Lower lobe of right lung (tissue), 2 donors: ENCODE measurements around the gene DTNB. TPM values are rescaled to one million over a fixed set of nuclear protein-coding genes. Genes with fewer than 3 reads are reported as not detected.
"Not testable (repeated sequence)": the region's sequence is repeated elsewhere in the genome, so short reads cannot be mapped to it uniquely, and the experiment has no call there.

Source experiments
- ATAC-seq, 2 donors: fragments of 200-7000 bp; cut with Tn5 transposase; one replicate each; pipeline ENCODE4 v1.9.1; 2020 to 2022; ENCODE audit warnings: mild to moderate bottlenecking in 2 of 2, moderate library complexity in 2 of 2
- DNase-seq: peaks from one replicate; pipeline ENCODE4 v3.0.0-alpha.2; 2020
- H3K27ac ChIP-seq: fragments of 200-600 bp; one replicate; pipeline ENCODE4 v1.8.0; 2022
- H3K27me3 ChIP-seq: fragments of 200-600 bp; one replicate; pipeline ENCODE4 v1.8.0; 2022; ENCODE audit warnings: low read depth
- H3K36me3 ChIP-seq: fragments of 200-600 bp; one replicate; pipeline ENCODE4 v1.8.0; 2022; ENCODE audit warnings: mild to moderate bottlenecking
- H3K4me1 ChIP-seq: fragments of 200-600 bp; one replicate; pipeline ENCODE4 v1.8.0; 2022
- H3K4me3 ChIP-seq: fragments of 200-600 bp; one replicate; pipeline ENCODE4 v1.8.0; 2022; ENCODE audit warnings: mild to moderate bottlenecking
- H3K9me3 ChIP-seq: fragments of 200-600 bp; one replicate; pipeline ENCODE4 v1.8.0; 2022
- CTCF ChIP-seq: fragments of 200-600 bp; IDR thresholded peaks from one replicate; pipeline ENCODE4 v1.8.0; 2022; ENCODE audit warnings: antibody characterized with exemption, mild to moderate bottlenecking
- intact Hi-C: fragments of 100-400 bp; cut with DNase I; formaldehyde crosslinking; loops from one replicate; pipeline ENCODE4 v1.11.0; 2022
- total RNA-seq: library from RNA; stranded (reverse); fragmentation: NEBNext Ultra II Directional; extraction: Animal tissue kit (Norgen Biotek cat#: 25700); gene quantifications from one replicate; pipeline ENCODE4 v1.2.1, GENCODE V29; 2021
- donor health status: DM: no; HTN: yes; CAD: no; lungs with severe emphysema.

Gene DTNB
- total RNA-seq, 1 donor from 2014 or later = 32.9 TPM

GRCh38 chr2:25669520-25669919, 3.9 kb downstream of the DTNB start:
- Histone ChIP-seq H3K27me3 (no peaks in the 10 kb centered on the region), H3K4me1 (peaks cover 14% of the 10 kb centered on the region), H3K4me3 (no peak overlapping the region), H3K9me3 (no peaks in the 10 kb centered on the region), H3K36me3 (no peaks in the 10 kb centered on the region), H3K27ac (no peak overlapping the region)
- DNase-seq = no peak
- intact Hi-C loops = no loop called here
- TF ChIP-seq CTCF = no peak
- no peak for ATAC-seq

- DNase-seq (no peak), ATAC-seq (no peak)
- no peaks in the 10 kb centered on the region for H3K36me3 ChIP-seq
- no peaks in the 10 kb centered on the region for H3K27me3 ChIP-seq
- peaks cover 7% of the 10 kb centered on the region for H3K4me1 ChIP-seq
- intact Hi-C loops = no loop called here
- no peak overlapping the region for H3K4me3 ChIP-seq
- no peak overlapping the region for H3K27ac ChIP-seq
- TF ChIP-seq CTCF = no peak
- no peaks in the 10 kb centered on the region for H3K9me3 ChIP-seq
These were observed 7.2 kb downstream of the DTNB start for GRCh38 chr2:25666218-25666617.

DNA sequence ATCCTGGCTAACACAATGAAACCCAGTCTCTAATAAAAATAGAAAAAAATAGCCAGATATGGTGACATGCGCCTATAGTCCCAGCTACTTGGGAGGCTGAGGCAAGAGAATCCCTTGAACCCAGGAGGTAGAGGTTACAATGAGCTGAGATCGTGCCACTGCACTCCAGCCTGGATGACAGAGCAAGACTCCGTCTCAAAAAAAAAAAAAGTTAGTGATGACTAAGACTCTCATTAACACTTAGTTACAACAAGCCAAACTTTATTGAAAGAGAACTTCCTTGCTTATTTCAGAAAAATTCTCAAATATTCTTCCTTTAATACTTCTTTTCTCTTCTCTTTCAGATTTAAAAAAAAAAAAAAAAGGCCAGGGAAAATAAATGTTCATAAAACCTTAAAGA, 7.9 kb downstream of the DTNB start:
- peak in 1 of 2 donors; percentile 54 for ATAC-seq
- H3K36me3 ChIP-seq, H3K27ac ChIP-seq, intact Hi-C loops, H3K4me1 ChIP-seq, DNase-seq, H3K4me3 ChIP-seq, H3K9me3 ChIP-seq, H3K27me3 ChIP-seq: not testable (repeated sequence)

DNA sequence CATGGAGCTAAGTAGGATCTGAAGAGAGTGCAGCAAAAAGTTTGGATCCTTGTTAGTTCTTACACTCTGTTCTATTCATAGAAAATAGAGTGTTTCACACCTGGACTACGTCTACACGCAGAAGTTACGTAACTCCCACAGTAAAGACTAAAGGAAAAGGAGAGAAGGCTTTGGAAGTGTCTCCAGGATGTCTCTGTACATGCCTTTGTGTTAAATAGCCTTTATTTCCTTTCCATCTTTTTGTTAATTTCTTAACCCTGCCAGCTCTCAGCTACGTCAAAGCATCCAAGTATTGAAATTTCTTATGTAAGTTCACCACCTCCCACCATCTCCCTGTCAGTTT, 8.4 kb downstream of the DTNB start:
- H3K4me1 ChIP-seq = peaks cover 7% of the 10 kb centered on the region
- no peaks in the 10 kb centered on the region for H3K9me3 ChIP-seq
- DNase-seq (no peak), ATAC-seq (no peak)
- no peaks in the 10 kb centered on the region for H3K27me3 ChIP-seq
- H3K4me3 ChIP-seq = no peak overlapping the region
- intact Hi-C loops = no loop called here
- no peak overlapping the region for H3K27ac ChIP-seq
- no peak for TF ChIP-seq CTCF
- no peaks in the 10 kb centered on the region for H3K36me3 ChIP-seq

GRCh38 chr2:25664183-25664964, 9.0 kb downstream of the DTNB start:
- no peak overlapping the region for H3K4me3 ChIP-seq
- no peaks in the 10 kb centered on the region for H3K9me3 ChIP-seq
- H3K27me3 ChIP-seq = no peaks in the 10 kb centered on the region
- H3K4me1 ChIP-seq = peaks cover 7% of the 10 kb centered on the region
- intact Hi-C loops = no loop called here
- H3K36me3 ChIP-seq = no peaks in the 10 kb centered on the region
- ATAC-seq (peak; percentile 91 to 93), DNase-seq (peak; percentile 57)
- TF ChIP-seq CTCF = peak; percentile 73
- no peak overlapping the region for H3K27ac ChIP-seq

- intact Hi-C loops = no loop called here
- Histone ChIP-seq H3K36me3 (no peaks in the 10 kb centered on the region), H3K9me3 (no peaks in the 10 kb centered on the region), H3K4me1 (no peaks in the 10 kb centered on the region), H3K27me3 (no peaks in the 10 kb centered on the region), H3K4me3 (no peak overlapping the region), H3K27ac (no peak overlapping the region)
- DNase-seq = no peak
- no peak for TF ChIP-seq CTCF
- ATAC-seq = no peak
These were observed 18.1 kb downstream of the DTNB start for GRCh38 chr2:25655316-25655715.
